Type B pancreatic cell (in vitro differentiated cells): ENCODE measurements around the gene MICU1. TPM values are rescaled to one million over a fixed set of nuclear protein-coding genes. Genes with fewer than 3 reads are reported as not detected.
A peak's percentile ranks its signal among the peaks of the same experiment; 100 is the strongest.
"Not testable (repeated sequence)": the region's sequence is repeated elsewhere in the genome, so short reads cannot be mapped to it uniquely, and the experiment has no call there.

ENCODE experiments used
- DNase-seq: peaks from one replicate; pipeline ENCODE4 v3.0.0; 2021; ENCODE audit warnings: mixed read lengths; ENCODE audit not compliant: unreplicated experiment; ENCODE audit errors: extremely low spot score
- H3K27ac Mint-ChIP-seq: 2 replicates; pipeline ENCODE4 v1.8.0; 2021; ENCODE audit warnings: mild to moderate bottlenecking, mixed read lengths
- H3K27me3 Mint-ChIP-seq: 2 replicates; pipeline ENCODE4 v1.8.0; 2021; ENCODE audit warnings: mixed read lengths
- H3K36me3 Mint-ChIP-seq: 2 replicates; pipeline ENCODE4 v1.8.0; 2021; ENCODE audit warnings: mixed read lengths
- H3K4me1 Mint-ChIP-seq: one replicate; pipeline ENCODE4 v1.8.0; 2021; ENCODE audit warnings: mixed read lengths; ENCODE audit not compliant: unreplicated experiment
- H3K4me3 Mint-ChIP-seq: 2 replicates; pipeline ENCODE4 v1.8.0; 2021; ENCODE audit warnings: mild to moderate bottlenecking, mixed read lengths
- H3K9me3 Mint-ChIP-seq: 2 replicates; pipeline ENCODE4 v1.8.0; 2021; ENCODE audit warnings: mixed read lengths
- CTCF ChIP-seq: fragments of 200-600 bp; sonication (generic); conservative IDR thresholded peaks from 2 replicates; pipeline ENCODE4 v1.5.0; 2021; ENCODE audit warnings: antibody characterized with exemption, mild to moderate bottlenecking
- total RNA-seq: library from RNA; stranded (reverse); gene quantifications from 2 replicates; pipeline ENCODE4 v1.2.1, GENCODE V29; 2021; ENCODE audit warnings: low replicate concordance

MICU1 gene
- total RNA-seq, 1 donor from 2014 or later: 40.3 TPM

GRCh38 chr10:72545546-72545945 lies 80.3 kb downstream of the MICU1 start:
- Mint-ChIP-seq H3K9me3 (no peaks in the 10 kb centered on the region), H3K4me1 (peaks cover 3% of the 10 kb centered on the region), H3K4me3 (no peak overlapping the region), H3K27ac (peak overlapping the region; percentile 24), H3K36me3 (peaks cover 39% of the 10 kb centered on the region), H3K27me3 (no peaks in the 10 kb centered on the region)
- no peak for DNase-seq
- TF ChIP-seq CTCF: no peak

GRCh38 chr10:72543855-72544254 lies 82.0 kb downstream of the MICU1 start:
- not testable (repeated sequence) for H3K4me3 Mint-ChIP-seq, DNase-seq, H3K27me3 Mint-ChIP-seq, H3K9me3 Mint-ChIP-seq, H3K4me1 Mint-ChIP-seq, H3K27ac Mint-ChIP-seq
- peaks cover 37% of the 10 kb centered on the region for H3K36me3 Mint-ChIP-seq

- H3K9me3 Mint-ChIP-seq: no peaks in the 10 kb centered on the region
- DNase-seq: no peak
- no peaks in the 10 kb centered on the region for H3K27me3 Mint-ChIP-seq
- H3K4me1 Mint-ChIP-seq: peaks cover 3% of the 10 kb centered on the region
- no peak overlapping the region for H3K27ac Mint-ChIP-seq
- no peak overlapping the region for H3K4me3 Mint-ChIP-seq
- peaks cover 33% of the 10 kb centered on the region for H3K36me3 Mint-ChIP-seq
- no peak for TF ChIP-seq CTCF
Measured at GRCh38 chr10:72542396-72542815, 83.5 kb downstream of the MICU1 start.

GRCh38 chr10:72541337-72541736 lies 84.5 kb downstream of the MICU1 start:
- no peaks in the 10 kb centered on the region for H3K9me3 Mint-ChIP-seq
- no peak for TF ChIP-seq CTCF
- no peak overlapping the region for H3K27ac Mint-ChIP-seq
- no peak for DNase-seq
- peaks cover 33% of the 10 kb centered on the region for H3K36me3 Mint-ChIP-seq
- peaks cover 3% of the 10 kb centered on the region for H3K4me1 Mint-ChIP-seq
- no peaks in the 10 kb centered on the region for H3K27me3 Mint-ChIP-seq
- H3K4me3 Mint-ChIP-seq: no peak overlapping the region

GRCh38 chr10:72540193-72540807 lies 85.6 kb downstream of the MICU1 start:
- H3K27ac Mint-ChIP-seq: no peak overlapping the region

GRCh38 chr10:72539137-72539536 lies 86.7 kb downstream of the MICU1 start:
- Mint-ChIP-seq H3K36me3 (peaks cover 17% of the 10 kb centered on the region), H3K4me1 (no peaks in the 10 kb centered on the region), H3K27me3 (no peaks in the 10 kb centered on the region), H3K4me3 (no peak overlapping the region), H3K9me3 (no peaks in the 10 kb centered on the region), H3K27ac (no peak overlapping the region)
- no peak for TF ChIP-seq CTCF
- DNase-seq: no peak

More at GRCh38 chr10:72540193-72540807, 85.6 kb downstream of the MICU1 start:
- TF ChIP-seq CTCF: no peak
- Mint-ChIP-seq H3K9me3 (no peaks in the 10 kb centered on the region), H3K4me3 (no peak overlapping the region), H3K36me3 (peaks cover 26% of the 10 kb centered on the region), H3K4me1 (no peaks in the 10 kb centered on the region), H3K27me3 (no peaks in the 10 kb centered on the region)
- no peak for DNase-seq
